Breast epithelium (tissue), 4 donors: ENCODE measurements around the gene AMACR. TPM values are rescaled to one million over a fixed set of nuclear protein-coding genes. Genes with fewer than 3 reads are reported as not detected.
"Not testable (repeated sequence)": the region's sequence is repeated elsewhere in the genome, so short reads cannot be mapped to it uniquely, and the experiment has no call there.

ENCODE experiments used
- DNase-seq, 2 donors: peaks; one replicate each; pipeline ENCODE4 v3.0.0-alpha.2; 2019; ENCODE audit warnings: low spot score in 2 of 2
- H3K27ac ChIP-seq, 2 donors: fragments of 200-600 bp; sonication (generic) in 1 of 2; one replicate each; pipeline ENCODE4 v1.5.1; 2016 to 2019; ENCODE audit warnings: mild to moderate bottlenecking in 1 of 2
- H3K27me3 ChIP-seq, 2 donors: fragments of 200-600 bp; sonication (generic) in 1 of 2; one replicate each; pipeline versions ENCODE4 v1.5.1 to v1.6.0; 2017 to 2019; ENCODE audit warnings: control low read depth in 1 of 2, mild to moderate bottlenecking in 1 of 2
- H3K36me3 ChIP-seq: fragments of 200-600 bp; one replicate; pipeline ENCODE4 v1.5.1; 2019
- H3K4me1 ChIP-seq, 2 donors: fragments of 200-600 bp; sonication (generic); one replicate each; pipeline ENCODE4 v1.5.1; 2016 to 2019; ENCODE audit warnings: control low read depth in 1 of 2
- H3K4me3 ChIP-seq, 3 donors: fragments of 200-600 bp; sonication (generic); 1 replicate in 2 of 3; 2 replicates in 1 of 3; pipeline ENCODE4 v1.5.1; 2016 to 2019; ENCODE audit warnings: mild to moderate bottlenecking in 3 of 3, moderate library complexity in 2 of 3
- H3K9me3 ChIP-seq, 2 donors: fragments of 200-600 bp; sonication (generic) in 1 of 2; one replicate each; pipeline ENCODE4 v1.5.1; 2016 to 2019; ENCODE audit warnings: control low read depth in 1 of 2
- POLR2A ChIP-seq: fragments of 450-650 bp; IDR thresholded peaks from one replicate; pipeline ENCODE4 v1.6.1; 2016; ENCODE audit warnings: antibody characterized with exemption, mild to moderate bottlenecking, moderate library complexity
- POLR2AphosphoS5 ChIP-seq, 3 donors: sonication (generic); formaldehyde crosslinking; IDR thresholded peaks; one replicate each; pipeline ENCODE4 v1.6.1; 2017; ENCODE audit warnings: antibody characterized with exemption in 3 of 3
- intact Hi-C: fragments of 100-400 bp; cut with DNase I; formaldehyde crosslinking; loops from one replicate; pipeline ENCODE4 v1.15.1; 2023; ENCODE audit warnings: low total_unique reads
- total RNA-seq, 3 donors: library from RNA; depleted of rRNA; stranded (reverse); fragments of >200 nt; gene quantifications; one replicate each; pipeline ENCODE4 v1.1.0, GENCODE V29; 2016
- TF ChIP-seq, protein P1 (sequence below), 3 donors: fragments of 450-650 bp; IDR thresholded peaks; one replicate each; pipeline ENCODE4 v1.5.1; 2016 to 2017; ENCODE audit warnings: antibody characterized with exemption in 3 of 3, mild to moderate bottlenecking in 3 of 3, moderate library complexity in 3 of 3

AMACR gene
- total RNA-seq, 3 donors from 2014 or later: 8.2 to 14.4 (median 13.8) TPM

DNA sequence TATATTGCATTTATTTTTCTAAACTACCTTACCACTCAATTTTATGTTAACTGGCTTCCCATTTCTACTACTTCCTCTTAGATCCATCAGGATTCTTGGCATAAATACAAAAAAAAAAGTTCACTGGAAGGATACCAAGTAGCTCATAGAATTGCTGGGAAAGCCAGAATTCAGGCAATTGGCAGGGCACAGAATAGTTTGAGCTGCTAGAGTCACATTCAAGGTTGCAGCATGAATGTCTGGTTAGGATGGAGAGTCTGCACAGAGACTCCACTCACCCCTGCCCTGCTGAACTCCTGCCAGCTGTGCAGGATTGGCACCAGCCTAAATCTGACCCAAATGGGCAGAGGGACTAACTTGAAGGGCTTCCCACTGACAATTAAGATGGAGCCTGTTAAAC is 4.9 kb upstream of the AMACR start:
- Histone ChIP-seq H3K4me3 (no peak overlapping the region), H3K36me3 (no peaks in the 10 kb centered on the region), H3K27me3 (no peaks in the 10 kb centered on the region), H3K9me3 (no peaks in the 10 kb centered on the region), H3K27ac (no peak overlapping the region), H3K4me1 (no peaks in the 10 kb centered on the region)
- intact Hi-C loops: no loop called here
- TF ChIP-seq, protein P1, sequence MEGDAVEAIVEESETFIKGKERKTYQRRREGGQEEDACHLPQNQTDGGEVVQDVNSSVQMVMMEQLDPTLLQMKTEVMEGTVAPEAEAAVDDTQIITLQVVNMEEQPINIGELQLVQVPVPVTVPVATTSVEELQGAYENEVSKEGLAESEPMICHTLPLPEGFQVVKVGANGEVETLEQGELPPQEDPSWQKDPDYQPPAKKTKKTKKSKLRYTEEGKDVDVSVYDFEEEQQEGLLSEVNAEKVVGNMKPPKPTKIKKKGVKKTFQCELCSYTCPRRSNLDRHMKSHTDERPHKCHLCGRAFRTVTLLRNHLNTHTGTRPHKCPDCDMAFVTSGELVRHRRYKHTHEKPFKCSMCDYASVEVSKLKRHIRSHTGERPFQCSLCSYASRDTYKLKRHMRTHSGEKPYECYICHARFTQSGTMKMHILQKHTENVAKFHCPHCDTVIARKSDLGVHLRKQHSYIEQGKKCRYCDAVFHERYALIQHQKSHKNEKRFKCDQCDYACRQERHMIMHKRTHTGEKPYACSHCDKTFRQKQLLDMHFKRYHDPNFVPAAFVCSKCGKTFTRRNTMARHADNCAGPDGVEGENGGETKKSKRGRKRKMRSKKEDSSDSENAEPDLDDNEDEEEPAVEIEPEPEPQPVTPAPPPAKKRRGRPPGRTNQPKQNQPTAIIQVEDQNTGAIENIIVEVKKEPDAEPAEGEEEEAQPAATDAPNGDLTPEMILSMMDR (IDR thresholded peaks at IDR 0.05): no peak
- TF ChIP-seq POLR2AphosphoS5 (IDR thresholded peaks at IDR 0.05) (no peak), POLR2A (no peak)
- DNase-seq: no peak

DNA sequence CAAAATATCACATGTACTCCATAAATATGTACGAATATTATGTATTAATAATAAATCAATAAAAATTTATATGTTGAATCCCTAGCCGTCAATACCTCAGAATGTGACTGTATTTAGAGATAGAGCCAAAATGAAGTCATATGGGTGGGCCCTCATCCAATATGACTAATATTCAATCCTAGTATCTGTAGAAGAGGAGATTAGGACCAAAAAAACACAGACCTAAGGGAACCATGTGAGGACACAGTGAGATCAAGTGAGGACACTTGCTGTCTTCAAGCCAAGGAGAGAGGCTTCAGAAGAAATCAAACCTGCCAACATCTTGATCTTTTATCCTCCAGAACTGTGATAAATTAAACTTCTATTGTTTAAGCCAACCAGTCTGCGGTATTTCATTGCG is 3.7 kb upstream of the AMACR start:
- Histone ChIP-seq H3K4me1 (no peaks in the 10 kb centered on the region), H3K9me3 (no peaks in the 10 kb centered on the region), H3K36me3 (no peaks in the 10 kb centered on the region), H3K27me3 (no peaks in the 10 kb centered on the region), H3K27ac (no peak overlapping the region), H3K4me3 (no peak overlapping the region)
- DNase-seq: no peak
- intact Hi-C loops: no loop called here
- TF ChIP-seq, protein P1 (IDR thresholded peaks at IDR 0.05): no peak
- TF ChIP-seq POLR2A (no peak), POLR2AphosphoS5 (IDR thresholded peaks at IDR 0.05) (no peak)

DNA sequence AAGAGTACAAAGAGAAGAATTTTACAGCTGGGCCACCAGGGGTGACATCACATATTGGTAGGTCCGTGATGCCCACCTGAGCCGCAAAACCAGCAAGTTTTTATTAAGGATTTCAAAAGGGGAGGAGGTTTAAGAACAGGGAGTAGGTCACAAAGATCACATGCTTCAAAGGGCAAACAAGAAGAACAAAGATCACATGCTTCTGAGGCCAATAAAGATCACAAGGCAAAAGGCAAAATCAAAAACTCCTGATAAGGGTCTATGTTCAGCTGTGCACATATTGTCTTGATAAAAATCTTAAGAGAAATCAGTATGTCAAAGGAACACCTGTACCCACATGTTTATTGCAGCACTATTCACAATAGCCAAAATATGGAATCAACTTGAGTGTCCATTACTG is 2.3 kb upstream of the AMACR start:
- H3K9me3 ChIP-seq, DNase-seq, H3K4me3 ChIP-seq, H3K27ac ChIP-seq, intact Hi-C loops, H3K4me1 ChIP-seq, H3K27me3 ChIP-seq, H3K36me3 ChIP-seq: not testable (repeated sequence)

DNA sequence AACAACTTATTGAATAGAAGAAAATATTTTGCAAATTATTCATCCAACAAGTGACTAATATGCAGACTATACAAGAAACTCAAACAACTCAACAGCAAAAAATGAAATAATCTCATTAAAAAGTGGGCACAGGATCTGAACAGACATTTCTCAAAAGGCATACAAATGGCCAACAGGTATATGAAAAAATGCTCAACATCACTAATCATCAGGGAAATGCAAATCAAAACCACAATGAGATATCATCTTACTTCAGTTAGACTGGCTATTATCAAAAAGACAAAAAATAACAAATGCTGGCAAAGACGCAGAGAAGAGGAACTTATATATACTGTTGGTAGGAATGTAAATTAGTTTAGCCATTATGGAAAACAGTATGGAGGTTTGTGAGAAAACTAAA is 1.8 kb upstream of the AMACR start:
- no peaks in the 10 kb centered on the region for H3K9me3 ChIP-seq
- no peak for DNase-seq
- H3K36me3 ChIP-seq: no peaks in the 10 kb centered on the region
- no peaks in the 10 kb centered on the region for H3K27me3 ChIP-seq
- no peaks in the 10 kb centered on the region for H3K4me1 ChIP-seq
- intact Hi-C loops: no loop called here
- no peak overlapping the region for H3K4me3 ChIP-seq
- TF ChIP-seq POLR2AphosphoS5 (IDR thresholded peaks at IDR 0.05) (no peak), POLR2A (no peak)
- TF ChIP-seq, protein P1 (IDR thresholded peaks at IDR 0.05): no peak
- H3K27ac ChIP-seq: no peak overlapping the region

DNA sequence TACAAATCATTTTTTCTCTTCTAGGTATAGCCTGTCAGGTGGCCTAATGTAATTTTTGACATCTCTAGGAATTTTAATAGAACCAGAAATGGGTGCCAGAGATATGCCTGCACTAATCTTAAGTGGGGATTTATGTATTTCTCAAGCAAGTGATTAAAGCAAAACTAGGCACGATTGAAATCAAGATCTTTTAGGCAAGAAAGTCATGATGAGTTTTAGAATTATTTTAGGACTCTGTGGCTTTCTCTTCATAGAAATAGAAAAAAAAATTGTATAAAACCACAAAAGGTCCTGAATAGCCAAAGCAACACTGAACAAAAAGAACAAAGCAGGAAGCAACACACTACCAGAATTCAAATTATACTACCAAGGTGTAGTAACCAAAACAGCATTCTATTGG is 952 bp upstream of the AMACR start:
- Histone ChIP-seq H3K36me3 (no peaks in the 10 kb centered on the region), H3K27ac (peak overlapping the region; percentile 76 to 84), H3K9me3 (no peaks in the 10 kb centered on the region), H3K27me3 (no peaks in the 10 kb centered on the region), H3K4me1 (no peaks in the 10 kb centered on the region), H3K4me3 (peak overlapping the region; percentile 70 to 74 (median 74))
- no peak for DNase-seq
- TF ChIP-seq POLR2A (no peak), POLR2AphosphoS5 (IDR thresholded peaks at IDR 0.05) (no peak)
- TF ChIP-seq, protein P1 (IDR thresholded peaks at IDR 0.05): no peak
- intact Hi-C loops: no loop called here

DNA sequence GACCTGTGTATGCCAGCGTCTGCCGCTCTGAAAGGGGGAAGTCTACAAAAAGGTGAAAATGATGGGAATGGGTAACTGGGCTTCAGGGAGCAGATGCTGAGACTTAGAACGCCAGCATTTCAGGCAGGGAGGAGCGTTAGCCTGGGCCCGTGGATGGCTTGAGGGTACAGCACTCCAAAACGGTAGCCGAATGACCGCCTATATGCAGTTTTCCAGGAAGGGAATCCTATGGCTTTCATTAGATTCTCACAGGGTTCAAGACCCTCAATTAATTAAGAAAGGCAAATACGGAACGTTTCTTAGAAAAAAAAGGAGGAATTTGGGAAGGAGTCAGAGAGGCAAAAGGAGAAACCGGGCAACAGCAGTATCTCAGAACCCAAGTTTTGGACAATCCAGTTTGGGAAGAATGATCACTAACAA is 639 bp downstream of the AMACR start:
- Histone ChIP-seq H3K36me3 (no peaks in the 10 kb centered on the region), H3K27ac (peak overlapping the region; percentile 76 to 84), H3K27me3 (no peaks in the 10 kb centered on the region), H3K4me3 (peak overlapping the region; percentile 70 to 74 (median 74)), H3K4me1 (no peaks in the 10 kb centered on the region), H3K9me3 (no peaks in the 10 kb centered on the region)
- DNase-seq: no peak
- no peak for TF ChIP-seq POLR2AphosphoS5 (IDR thresholded peaks at IDR 0.05)
- no peak for TF ChIP-seq POLR2A
- TF ChIP-seq, protein P1 (IDR thresholded peaks at IDR 0.05): no peak
- intact Hi-C loops: no loop called here
